ENCODE data around the gene PDZD8.

The PDZD8 gene

GRCh38 chr10:117262903-117263293, 112.3 kb downstream of the PDZD8 start:
- Histone ChIP-seq H3K36me3 (ENCODE audit: insufficient read depth, low read length) (no peaks in the 10 kb centered on the region), H3K4me3 (ENCODE audit: low read length) (no peak overlapping the region), H3K4me1 (ENCODE audit: insufficient read depth, low read length) (peaks cover 5% of the 10 kb centered on the region)

GRCh38 chr10:117262291-117262902, 112.8 kb downstream of the PDZD8 start:
- no peaks in the 10 kb centered on the region for H3K9me3 ChIP-seq (ENCODE audit: low read length)

More at GRCh38 chr10:117262903-117263293, 112.3 kb downstream of the PDZD8 start:
- Histone ChIP-seq H3K27me3 (ENCODE audit: insufficient read depth, low read length) (peaks cover 2% of the 10 kb centered on the region), H3K9me3 (ENCODE audit: low read length) (no peaks in the 10 kb centered on the region), H2AFZ (ENCODE audit: low read depth, low read length) (no peak overlapping the region)

GRCh38 chr10:117261501-117261900, 113.7 kb downstream of the PDZD8 start:
- Histone ChIP-seq H3K9me3 (ENCODE audit: low read length) (no peaks in the 10 kb centered on the region), H3K4me1 (ENCODE audit: insufficient read depth, low read length) (peaks cover 5% of the 10 kb centered on the region), H3K36me3 (ENCODE audit: insufficient read depth, low read length) (no peaks in the 10 kb centered on the region), H3K4me3 (ENCODE audit: low read length) (no peak overlapping the region), H3K27me3 (ENCODE audit: insufficient read depth, low read length) (peaks cover 2% of the 10 kb centered on the region), H2AFZ (ENCODE audit: low read depth, low read length) (no peak overlapping the region)

More at GRCh38 chr10:117262291-117262902, 112.8 kb downstream of the PDZD8 start:
- H3K4me3 ChIP-seq (ENCODE audit: low read length), result no peak overlapping the region
- H3K36me3 ChIP-seq (ENCODE audit: insufficient read depth, low read length), result no peaks in the 10 kb centered on the region
- peaks cover 2% of the 10 kb centered on the region for H3K27me3 ChIP-seq (ENCODE audit: insufficient read depth, low read length)
- no peak overlapping the region for H2AFZ ChIP-seq (ENCODE audit: low read depth, low read length)
- H3K4me1 ChIP-seq (ENCODE audit: insufficient read depth, low read length), result peaks cover 5% of the 10 kb centered on the region

GRCh38 chr10:117260084-117260483, 115.2 kb downstream of the PDZD8 start:
- H3K27me3 ChIP-seq (ENCODE audit: insufficient read depth, low read length), result peaks cover 2% of the 10 kb centered on the region
- no peaks in the 10 kb centered on the region for H3K9me3 ChIP-seq (ENCODE audit: low read length)
- no peak overlapping the region for H2AFZ ChIP-seq (ENCODE audit: low read depth, low read length)
- peaks cover 6% of the 10 kb centered on the region for H3K4me1 ChIP-seq (ENCODE audit: insufficient read depth, low read length)
- H3K4me3 ChIP-seq (ENCODE audit: low read length), result no peak overlapping the region
- no peaks in the 10 kb centered on the region for H3K36me3 ChIP-seq (ENCODE audit: insufficient read depth, low read length)

GRCh38 chr10:117259279-117259678, 116.0 kb downstream of the PDZD8 start:
- no peak overlapping the region for H3K4me3 ChIP-seq (ENCODE audit: low read length)
- no peaks in the 10 kb centered on the region for H3K36me3 ChIP-seq (ENCODE audit: insufficient read depth, low read length)
- H2AFZ ChIP-seq (ENCODE audit: low read depth, low read length), result no peak overlapping the region
- H3K27me3 ChIP-seq (ENCODE audit: insufficient read depth, low read length), result peaks cover 2% of the 10 kb centered on the region
- H3K4me1 ChIP-seq (ENCODE audit: insufficient read depth, low read length), result peaks cover 13% of the 10 kb centered on the region
- no peaks in the 10 kb centered on the region for H3K9me3 ChIP-seq (ENCODE audit: low read length)

GRCh38 chr10:117257721-117258120, 117.5 kb downstream of the PDZD8 start:
- peaks cover 2% of the 10 kb centered on the region for H3K27me3 ChIP-seq (ENCODE audit: insufficient read depth, low read length)
- no peaks in the 10 kb centered on the region for H3K36me3 ChIP-seq (ENCODE audit: insufficient read depth, low read length)
- H3K4me3 ChIP-seq (ENCODE audit: low read length), result no peak overlapping the region
- H3K9me3 ChIP-seq (ENCODE audit: low read length), result no peaks in the 10 kb centered on the region
- H2AFZ ChIP-seq (ENCODE audit: low read depth, low read length), result no peak overlapping the region
- H3K4me1 ChIP-seq (ENCODE audit: insufficient read depth, low read length), result peaks cover 13% of the 10 kb centered on the region

GRCh38 chr10:117256910-117257309, 118.3 kb downstream of the PDZD8 start:
- Histone ChIP-seq H3K4me3 (ENCODE audit: low read length) (no peak overlapping the region), H3K9me3 (ENCODE audit: low read length) (no peaks in the 10 kb centered on the region), H2AFZ (ENCODE audit: low read depth, low read length) (no peak overlapping the region), H3K4me1 (ENCODE audit: insufficient read depth, low read length) (peaks cover 13% of the 10 kb centered on the region), H3K27me3 (ENCODE audit: insufficient read depth, low read length) (peaks cover 2% of the 10 kb centered on the region), H3K36me3 (ENCODE audit: insufficient read depth, low read length) (no peaks in the 10 kb centered on the region)

GRCh38 chr10:117255835-117256460, 119.3 kb downstream of the PDZD8 start:
- H3K27me3 ChIP-seq (ENCODE audit: insufficient read depth, low read length), result no peaks in the 10 kb centered on the region
- H3K36me3 ChIP-seq (ENCODE audit: insufficient read depth, low read length), result no peaks in the 10 kb centered on the region
- H3K4me1 ChIP-seq (ENCODE audit: insufficient read depth, low read length), result peaks cover 21% of the 10 kb centered on the region
- no peaks in the 10 kb centered on the region for H3K9me3 ChIP-seq (ENCODE audit: low read length)
- H3K4me3 ChIP-seq (ENCODE audit: low read length), result no peak overlapping the region
- no peak overlapping the region for H2AFZ ChIP-seq (ENCODE audit: low read depth, low read length)

- H3K27me3 ChIP-seq (ENCODE audit: insufficient read depth, low read length), result peaks cover 8% of the 10 kb centered on the region
- no peaks in the 10 kb centered on the region for H3K36me3 ChIP-seq (ENCODE audit: insufficient read depth, low read length)
- H3K9me3 ChIP-seq (ENCODE audit: low read length), result no peaks in the 10 kb centered on the region
- H3K4me3 ChIP-seq (ENCODE audit: low read length), result no peak overlapping the region
- H2AFZ ChIP-seq (ENCODE audit: low read depth, low read length), result no peak overlapping the region
- H3K4me1 ChIP-seq (ENCODE audit: insufficient read depth, low read length), result peaks cover 18% of the 10 kb centered on the region
Measured at GRCh38 chr10:117254774-117255735, 120.2 kb downstream of the PDZD8 start.

GRCh38 chr10:117254338-117254737, 120.9 kb downstream of the PDZD8 start:
- no peaks in the 10 kb centered on the region for H3K9me3 ChIP-seq (ENCODE audit: low read length)
- no peaks in the 10 kb centered on the region for H3K36me3 ChIP-seq (ENCODE audit: insufficient read depth, low read length)
- no peak overlapping the region for H3K4me3 ChIP-seq (ENCODE audit: low read length)
- H2AFZ ChIP-seq (ENCODE audit: low read depth, low read length), result no peak overlapping the region
- H3K4me1 ChIP-seq (ENCODE audit: insufficient read depth, low read length), result peaks cover 17% of the 10 kb centered on the region
- peaks cover 15% of the 10 kb centered on the region for H3K27me3 ChIP-seq (ENCODE audit: insufficient read depth, low read length)

GRCh38 chr10:117253908-117254307, 121.3 kb downstream of the PDZD8 start:
- Histone ChIP-seq H3K4me3 (ENCODE audit: low read length) (no peak overlapping the region), H2AFZ (ENCODE audit: low read depth, low read length) (no peak overlapping the region), H3K9me3 (ENCODE audit: low read length) (no peaks in the 10 kb centered on the region), H3K27me3 (ENCODE audit: insufficient read depth, low read length) (peaks cover 15% of the 10 kb centered on the region), H3K4me1 (ENCODE audit: insufficient read depth, low read length) (peaks cover 17% of the 10 kb centered on the region), H3K36me3 (ENCODE audit: insufficient read depth, low read length) (no peaks in the 10 kb centered on the region)

GRCh38 chr10:117250411-117250810, 124.8 kb downstream of the PDZD8 start:
- H3K4me1 ChIP-seq (ENCODE audit: insufficient read depth, low read length), result peaks cover 17% of the 10 kb centered on the region
- H3K4me3 ChIP-seq (ENCODE audit: low read length), result no peak overlapping the region
- no peaks in the 10 kb centered on the region for H3K9me3 ChIP-seq (ENCODE audit: low read length)
- peaks cover 35% of the 10 kb centered on the region for H3K27me3 ChIP-seq (ENCODE audit: insufficient read depth, low read length)
- no peaks in the 10 kb centered on the region for H3K36me3 ChIP-seq (ENCODE audit: insufficient read depth, low read length)
- H2AFZ ChIP-seq (ENCODE audit: low read depth, low read length), result no peak overlapping the region

GRCh38 chr10:117249493-117250093, 125.6 kb downstream of the PDZD8 start:
- Histone ChIP-seq H3K4me3 (ENCODE audit: low read length) (no peak overlapping the region), H3K4me1 (ENCODE audit: insufficient read depth, low read length) (peaks cover 11% of the 10 kb centered on the region), H2AFZ (ENCODE audit: low read depth, low read length) (no peak overlapping the region), H3K36me3 (ENCODE audit: insufficient read depth, low read length) (no peaks in the 10 kb centered on the region), H3K27me3 (ENCODE audit: insufficient read depth, low read length) (peaks cover 44% of the 10 kb centered on the region), H3K9me3 (ENCODE audit: low read length) (no peaks in the 10 kb centered on the region)

Data from neuron (in vitro differentiated cells).